NCI-H146 (cell line): Measurements from ENCODE around the gene DNAH12.

Source experiments
- DNase-seq: peaks from one replicate; lab custom pipeline; 2025; lab: John Stamatoyannopoulos, UW

Gene DNAH12, protein sequence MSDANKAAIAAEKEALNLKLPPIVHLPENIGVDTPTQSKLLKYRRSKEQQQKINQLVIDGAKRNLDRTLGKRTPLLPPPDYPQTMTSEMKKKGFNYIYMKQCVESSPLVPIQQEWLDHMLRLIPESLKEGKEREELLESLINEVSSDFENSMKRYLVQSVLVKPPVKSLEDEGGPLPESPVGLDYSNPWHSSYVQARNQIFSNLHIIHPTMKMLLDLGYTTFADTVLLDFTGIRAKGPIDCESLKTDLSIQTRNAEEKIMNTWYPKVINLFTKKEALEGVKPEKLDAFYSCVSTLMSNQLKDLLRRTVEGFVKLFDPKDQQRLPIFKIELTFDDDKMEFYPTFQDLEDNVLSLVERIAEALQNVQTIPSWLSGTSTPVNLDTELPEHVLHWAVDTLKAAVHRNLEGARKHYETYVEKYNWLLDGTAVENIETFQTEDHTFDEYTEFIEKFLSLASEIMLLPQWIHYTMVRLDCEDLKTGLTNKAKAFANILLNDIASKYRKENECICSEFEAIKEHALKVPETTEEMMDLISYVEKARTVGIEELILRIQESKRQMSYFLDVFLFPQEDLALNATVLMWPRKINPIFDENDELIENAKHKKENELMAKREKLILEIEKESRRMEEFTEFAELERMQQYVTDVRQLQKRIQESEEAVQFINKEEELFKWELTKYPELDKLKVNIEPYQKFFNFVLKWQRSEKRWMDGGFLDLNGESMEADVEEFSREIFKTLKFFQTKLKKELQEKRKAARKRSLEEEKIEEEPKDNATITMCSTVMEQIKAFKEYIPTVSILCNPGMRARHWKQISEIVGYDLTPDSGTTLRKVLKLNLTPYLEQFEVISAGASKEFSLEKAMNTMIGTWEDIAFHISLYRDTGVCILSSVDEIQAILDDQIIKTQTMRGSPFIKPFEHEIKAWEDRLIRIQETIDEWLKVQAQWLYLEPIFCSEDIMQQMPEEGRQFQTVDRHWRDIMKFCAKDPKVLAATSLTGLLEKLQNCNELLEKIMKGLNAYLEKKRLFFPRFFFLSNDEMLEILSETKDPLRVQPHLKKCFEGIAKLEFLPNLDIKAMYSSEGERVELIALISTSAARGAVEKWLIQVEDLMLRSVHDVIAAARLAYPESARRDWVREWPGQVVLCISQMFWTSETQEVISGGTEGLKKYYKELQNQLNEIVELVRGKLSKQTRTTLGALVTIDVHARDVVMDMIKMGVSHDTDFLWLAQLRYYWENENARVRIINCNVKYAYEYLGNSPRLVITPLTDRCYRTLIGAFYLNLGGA (N-terminal part only)

DNA sequence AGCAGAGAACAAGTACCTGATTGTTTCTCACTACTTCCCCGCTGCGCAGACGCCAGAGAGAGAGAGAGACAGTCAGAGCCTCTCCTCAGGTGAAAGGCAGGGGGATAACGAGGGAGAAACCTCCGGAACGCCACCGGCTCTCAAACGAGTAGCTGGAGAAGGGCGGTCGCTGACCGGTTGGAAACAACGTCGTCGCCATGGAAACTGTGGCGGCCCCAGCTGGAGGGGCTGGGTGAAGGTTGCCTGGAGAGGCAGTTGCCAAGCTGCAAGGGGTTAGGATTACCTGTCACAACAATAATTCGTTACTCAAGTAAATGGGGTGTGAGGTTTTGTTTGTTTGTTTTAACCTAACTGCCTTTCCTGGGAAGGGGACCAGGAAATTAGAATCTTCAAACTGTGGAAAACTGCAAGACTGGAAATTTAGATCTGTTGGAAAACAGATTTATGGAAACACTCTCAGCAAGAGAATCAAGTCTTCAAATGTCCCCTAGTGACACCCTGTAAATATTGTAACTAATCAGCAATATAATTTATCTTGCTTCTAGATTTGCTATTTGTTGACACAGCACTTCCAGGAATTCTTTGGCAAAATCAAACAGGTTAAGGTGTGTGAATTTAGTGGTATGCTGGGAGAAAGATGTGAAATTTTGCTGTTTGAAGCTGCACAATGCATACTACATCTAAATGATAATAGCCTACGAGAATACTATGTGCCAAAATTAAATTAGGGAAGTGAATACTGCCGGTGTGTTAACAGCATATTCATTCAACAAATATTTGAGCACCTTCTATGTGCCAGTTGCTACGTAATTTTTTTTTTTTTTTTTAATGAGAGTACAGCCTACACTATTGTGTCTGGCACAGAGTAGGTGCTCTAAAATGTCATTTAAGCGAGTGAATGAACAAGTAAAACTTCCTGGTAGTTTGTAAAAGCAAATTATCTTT is at the start of gene DNAH12:
TSS of gene DNAH12 (minus strand) at position 164 of the 945 bp plus-strand sequence. CDS start 1,474 bp downstream, outside the sequence.
- DNase-seq: peak; percentile 83

DNA sequence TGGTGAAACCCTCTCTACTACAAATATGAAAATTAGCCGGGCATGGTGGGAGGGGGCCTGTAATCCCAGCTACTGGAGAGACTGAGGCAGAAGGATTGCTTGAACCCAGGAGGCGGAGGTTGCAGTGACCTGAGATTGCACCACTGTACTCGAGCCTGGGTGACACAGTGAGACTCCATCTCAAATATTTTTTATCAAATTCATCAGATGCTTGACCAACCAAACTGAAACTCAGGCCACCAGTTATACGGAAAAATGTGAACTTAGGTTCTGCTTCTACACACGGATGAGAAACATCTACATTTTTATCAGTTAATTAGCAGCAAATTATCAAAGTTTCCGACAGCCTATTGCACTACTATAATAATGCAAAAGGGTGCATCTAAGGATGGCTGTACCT is 48.2 kb upstream of the DNAH12 start:
- no peak for DNase-seq

DNA sequence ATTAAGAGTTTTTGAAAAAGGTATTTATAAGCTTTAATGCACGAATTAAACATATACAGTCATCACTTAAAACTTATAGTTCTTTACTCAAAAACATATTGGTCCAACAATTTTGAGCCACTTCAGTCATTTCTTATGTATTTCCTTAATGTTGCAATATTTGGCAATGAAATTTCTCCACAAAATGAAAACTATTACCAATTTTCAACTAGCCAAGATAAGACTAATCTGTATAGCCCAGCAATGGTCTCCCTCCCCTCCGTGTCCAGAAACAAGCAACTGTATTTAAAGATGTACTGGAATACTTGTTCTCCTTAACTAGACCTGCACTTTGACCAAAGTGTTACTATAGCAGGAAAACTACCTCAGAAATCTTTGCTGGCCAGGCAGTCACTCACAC is 43.8 kb upstream of the DNAH12 start:
- no peak for DNase-seq

DNA sequence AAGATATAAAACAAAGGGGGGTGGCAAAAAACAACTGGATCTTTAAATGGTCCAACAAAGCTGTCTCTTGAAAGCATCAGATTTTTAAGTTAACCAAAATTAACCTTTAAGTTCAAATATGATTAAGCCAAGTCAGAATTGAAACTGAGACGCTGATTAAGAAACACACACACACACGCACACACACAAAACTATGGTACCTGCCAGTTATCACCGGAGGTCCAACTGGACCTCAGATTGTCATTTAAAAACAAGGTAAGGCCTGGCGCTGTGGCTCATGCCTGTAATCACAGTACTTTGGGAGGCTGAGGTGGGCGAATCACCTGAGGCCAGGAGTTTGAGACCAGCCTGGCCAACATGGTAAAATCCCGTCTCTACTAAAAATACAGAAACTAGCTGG is 42.6 kb upstream of the DNAH12 start:
- no peak for DNase-seq

DNA sequence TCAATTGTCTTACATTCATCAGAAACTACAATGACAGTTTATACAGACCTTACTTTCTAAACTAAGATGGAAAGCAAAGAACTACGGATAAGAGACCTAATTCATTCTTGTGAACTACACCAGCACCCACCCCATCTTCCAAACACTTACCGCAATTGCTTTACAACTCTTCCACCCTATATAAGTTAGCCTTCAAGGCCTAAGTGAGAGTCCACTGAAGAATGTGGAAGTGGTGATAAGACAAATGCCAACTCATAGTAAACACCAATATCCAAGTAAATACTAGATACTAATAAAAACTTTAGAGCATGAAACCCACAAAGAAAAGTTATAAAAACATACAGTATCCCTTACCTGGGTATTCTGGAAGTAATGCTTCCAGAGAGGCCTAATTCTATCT is 39.4 kb upstream of the DNAH12 start:
- no peak for DNase-seq

DNA sequence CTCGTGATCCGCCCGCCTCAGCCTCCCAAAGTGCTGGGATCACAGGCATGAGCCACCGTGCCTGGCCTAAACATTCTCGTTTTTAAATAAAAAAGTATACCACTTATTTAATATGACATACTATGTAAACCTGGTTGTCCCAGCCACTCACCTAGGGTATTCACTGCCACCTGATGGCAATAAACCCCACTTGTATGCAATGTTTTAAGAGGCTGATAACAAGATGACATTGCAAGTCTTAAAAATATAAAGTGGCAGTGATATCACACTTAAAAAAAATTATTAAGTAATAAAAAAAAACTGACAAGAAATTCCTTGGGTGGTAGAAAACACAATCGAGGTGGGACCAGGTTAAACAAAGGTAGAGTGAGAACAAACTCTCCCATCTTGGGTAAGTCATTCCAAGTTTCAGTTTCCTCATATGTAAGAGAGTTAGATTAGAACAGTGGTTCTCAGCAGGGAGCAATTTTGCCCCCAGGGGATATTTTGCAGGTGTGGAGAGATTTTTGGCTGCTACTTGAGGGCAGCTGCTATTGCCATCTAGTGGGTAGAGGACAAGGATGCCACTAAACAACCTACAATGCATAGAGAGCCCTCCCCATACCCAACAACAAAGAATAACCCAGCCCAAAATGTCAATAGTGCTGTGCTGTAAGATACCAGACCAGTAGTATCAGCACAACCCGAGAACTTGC is 38.5 kb upstream of the DNAH12 start:
- peak; percentile 64 for DNase-seq

DNA sequence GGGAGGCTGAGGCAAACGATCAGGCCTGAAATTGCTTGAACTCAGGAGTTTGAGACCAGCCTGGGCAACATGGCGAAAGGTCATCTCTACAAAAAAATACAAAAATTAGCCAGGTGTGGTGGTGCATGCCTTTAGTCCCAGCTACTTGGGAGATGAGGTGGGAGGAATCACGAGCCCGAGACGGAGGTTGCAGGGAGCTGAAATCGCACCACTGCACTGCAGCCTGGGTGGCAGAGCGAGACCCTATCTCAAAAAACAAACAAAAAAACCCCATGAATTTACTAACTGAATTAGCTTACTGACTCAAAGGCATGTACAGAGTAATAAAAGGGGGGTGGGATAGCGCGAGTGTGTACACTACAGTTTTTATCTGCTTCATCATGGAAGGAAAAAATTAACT is 33.7 kb upstream of the DNAH12 start:
- no peak for DNase-seq

DNA sequence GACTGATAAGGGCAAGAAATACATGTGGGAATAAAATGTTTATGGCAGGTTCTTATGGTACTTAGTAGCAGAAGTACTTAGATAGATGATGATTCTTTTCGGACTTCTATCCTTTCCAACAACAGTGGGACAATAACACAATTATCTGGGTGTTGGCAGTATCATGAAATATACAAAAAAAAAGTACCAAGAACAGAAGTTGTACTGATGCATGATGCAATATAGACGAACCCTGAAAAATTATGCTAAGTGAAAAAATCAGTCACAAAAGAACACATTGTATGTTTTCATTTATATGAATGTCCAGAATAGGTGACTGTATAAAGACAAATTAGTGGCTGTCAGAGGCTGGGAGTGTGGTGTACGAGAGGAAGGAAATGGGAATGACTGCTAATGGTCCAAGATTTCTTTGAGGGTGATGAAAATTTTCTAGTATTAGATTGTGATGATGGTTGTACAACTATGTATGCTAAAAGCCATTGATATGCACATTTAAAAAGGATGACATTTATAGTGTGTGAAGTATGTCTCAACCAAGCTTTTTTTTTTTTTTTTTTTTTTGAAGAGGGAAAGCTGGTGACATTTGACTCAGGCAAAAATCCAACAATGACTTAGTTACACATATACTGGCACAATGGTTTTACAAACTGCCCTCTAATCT is 32.0 kb upstream of the DNAH12 start:
- no peak for DNase-seq

DNA sequence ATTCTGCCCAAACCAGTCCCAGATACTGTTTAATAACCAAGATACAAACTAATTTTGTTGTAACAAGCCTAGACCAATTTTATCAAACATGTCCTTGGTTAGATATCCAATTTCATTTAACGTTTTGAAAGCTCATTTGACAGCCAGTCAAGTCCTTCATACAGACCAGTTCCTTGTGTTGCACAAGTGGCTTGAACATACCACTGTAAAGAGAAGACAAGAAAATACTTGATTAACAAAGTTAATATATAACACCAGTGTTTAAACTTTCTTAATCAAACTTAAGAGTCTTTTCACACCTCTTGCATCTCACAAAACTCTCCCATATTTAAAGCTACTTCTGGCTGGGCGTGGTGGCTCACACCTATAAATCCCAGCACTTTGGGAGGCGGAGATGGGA is 28.0 kb upstream of the DNAH12 start:
- DNase-seq: no peak

DNA sequence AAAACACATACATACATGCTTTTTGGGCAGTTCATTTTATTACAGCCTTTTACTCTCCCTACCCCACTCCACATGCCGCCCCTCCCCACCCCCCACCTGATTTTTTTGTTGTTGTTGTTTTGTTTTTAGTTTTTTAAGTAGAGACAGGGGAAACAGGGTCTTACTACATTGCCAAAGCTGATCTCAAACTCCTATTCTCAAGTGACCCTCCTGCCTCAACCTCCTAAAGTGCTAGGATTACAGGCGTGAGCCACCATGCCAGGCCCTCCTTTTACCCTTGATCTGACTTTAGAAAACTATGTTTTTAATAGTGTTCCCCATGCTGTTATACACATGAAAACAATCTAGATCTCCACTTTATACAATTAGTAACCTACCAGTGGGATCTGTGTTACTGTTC is 26.7 kb upstream of the DNAH12 start:
- no peak for DNase-seq

DNA sequence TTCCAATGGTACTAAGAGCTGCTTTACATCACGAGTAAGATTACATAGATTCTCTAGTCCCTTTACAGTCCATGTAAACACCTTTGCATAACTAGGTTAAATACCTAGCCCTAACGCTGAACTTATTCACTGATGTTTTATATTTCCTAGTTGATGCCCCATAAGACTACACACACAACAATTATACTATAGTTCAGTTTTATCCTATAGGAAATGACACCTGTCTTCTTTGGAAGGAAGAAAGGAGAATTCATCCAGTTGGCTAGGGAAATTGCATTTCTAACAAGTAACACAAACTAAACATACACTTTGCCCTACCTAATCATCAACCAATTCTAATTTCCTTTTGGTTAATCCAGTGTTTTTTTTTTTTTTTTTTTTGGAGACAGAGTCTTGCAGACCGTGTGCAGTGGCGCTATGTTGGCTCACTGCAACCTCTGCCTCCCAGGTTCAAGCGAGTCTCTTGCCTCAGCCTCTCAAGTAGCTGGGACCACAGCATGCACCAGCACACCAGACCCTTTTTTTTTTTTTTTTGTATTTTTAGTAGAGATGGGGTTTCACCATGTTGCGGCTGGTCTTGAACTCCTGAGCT is 25.8 kb upstream of the DNAH12 start:
- no peak for DNase-seq

DNA sequence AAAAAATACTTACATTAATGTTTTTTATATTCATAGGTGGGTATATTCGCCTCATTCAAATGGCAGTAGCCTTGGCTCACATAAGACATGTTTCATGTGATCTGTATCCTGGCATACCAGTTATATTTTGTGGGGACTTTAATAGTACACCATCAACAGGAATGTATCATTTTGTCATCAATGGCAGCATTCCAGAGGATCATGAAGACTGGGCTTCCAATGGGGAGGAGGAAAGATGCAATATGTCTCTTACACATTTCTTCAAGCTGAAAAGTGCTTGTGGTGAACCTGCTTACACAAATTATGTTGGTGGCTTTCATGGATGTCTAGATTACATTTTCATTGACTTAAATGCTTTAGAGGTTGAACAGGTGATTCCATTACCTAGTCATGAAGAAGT is 15.4 kb upstream of the DNAH12 start:
- no peak for DNase-seq

DNA sequence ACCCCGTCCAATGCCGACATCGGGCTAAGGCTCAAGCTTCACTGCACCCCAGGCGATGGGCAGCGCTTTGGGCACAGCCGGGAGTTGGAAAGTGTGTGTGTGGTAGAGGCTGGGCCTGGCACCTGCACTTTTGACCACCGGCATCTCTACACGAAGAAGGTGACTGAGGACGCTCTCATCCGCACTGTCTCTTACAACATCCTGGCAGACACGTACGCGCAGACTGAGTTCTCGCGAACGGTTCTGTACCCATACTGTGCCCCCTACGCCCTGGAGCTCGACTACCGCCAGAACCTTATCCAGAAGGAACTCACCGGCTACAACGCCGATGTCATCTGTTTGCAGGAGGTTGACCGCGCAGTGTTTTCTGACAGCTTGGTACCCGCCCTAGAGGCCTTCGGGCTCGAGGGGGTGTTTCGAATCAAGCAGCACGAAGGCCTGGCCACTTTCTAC is 13.0 kb upstream of the DNAH12 start:
- peak; percentile 1 for DNase-seq

DNA sequence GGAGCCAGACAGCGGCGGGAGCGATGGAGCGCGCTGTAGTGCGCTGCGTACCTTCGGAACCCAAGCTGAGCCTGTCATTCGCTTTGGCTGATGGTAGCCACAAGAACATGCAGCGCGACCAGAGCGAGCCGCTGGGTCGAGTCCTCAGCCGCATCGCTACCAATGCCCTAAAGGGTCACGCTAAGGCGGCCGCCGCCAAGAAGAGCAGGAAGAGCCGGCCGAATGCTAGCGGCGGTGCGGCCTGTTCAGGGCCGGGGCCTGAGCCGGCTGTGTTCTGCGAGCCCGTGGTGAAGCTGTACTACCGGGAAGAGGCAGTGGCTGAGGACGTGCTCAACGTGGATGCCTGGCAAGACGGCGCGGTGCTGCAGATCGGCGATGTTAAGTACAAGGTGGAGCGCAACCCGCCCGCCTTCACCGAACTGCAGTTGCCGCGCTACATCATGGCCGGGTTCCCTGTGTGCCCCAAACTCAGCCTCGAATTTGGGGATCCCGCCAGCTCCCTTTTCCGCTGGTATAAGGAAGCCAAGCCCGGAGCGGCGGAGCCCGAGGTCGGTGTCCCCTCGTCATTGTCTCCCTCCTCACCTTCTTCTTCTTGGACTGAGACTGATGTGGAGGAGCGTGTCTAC is 12.4 kb upstream of the DNAH12 start:
- DNase-seq: peak; percentile 47

DNA sequence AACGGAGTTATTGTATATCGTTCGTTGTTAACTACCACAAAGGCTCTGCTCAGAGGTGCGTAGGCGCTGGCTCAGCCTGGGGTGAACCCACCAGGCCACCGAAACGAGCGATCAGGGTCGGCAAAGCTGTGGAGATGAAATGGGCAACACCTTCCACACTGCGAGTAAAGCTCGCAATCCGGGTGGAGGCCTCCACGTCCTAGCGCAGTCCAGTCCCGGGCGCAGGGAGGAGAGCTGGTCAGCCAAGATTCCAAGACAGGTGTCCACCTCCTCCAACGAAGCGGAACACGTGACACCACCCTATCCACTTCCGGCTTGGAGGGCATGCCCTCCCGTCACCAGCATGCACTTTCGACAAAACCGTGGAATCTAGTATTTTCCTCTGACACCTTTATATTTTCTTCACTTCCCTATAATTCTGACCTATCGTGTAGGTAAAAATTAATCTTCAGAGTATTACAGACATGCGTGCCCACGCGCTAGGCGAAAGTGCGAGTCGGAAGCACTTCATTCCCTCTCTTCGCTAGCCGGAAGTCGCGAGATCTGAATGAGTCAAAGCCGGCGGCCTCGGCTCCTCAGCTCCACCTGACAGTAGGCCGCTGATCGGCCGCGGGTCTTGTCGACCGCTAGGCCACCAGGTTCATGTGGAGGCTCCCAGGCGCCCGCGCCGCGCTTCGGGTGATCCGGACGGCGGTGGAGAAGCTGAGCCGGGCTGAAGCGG is 11.8 kb upstream of the DNAH12 start, which contains the start of gene PDE12:
TSS of gene PDE12 (plus strand) at position 537 of the 721 bp plus-strand sequence. CDS start at position 643, 106 bp downstream.
- peak; percentile 87 for DNase-seq

DNA sequence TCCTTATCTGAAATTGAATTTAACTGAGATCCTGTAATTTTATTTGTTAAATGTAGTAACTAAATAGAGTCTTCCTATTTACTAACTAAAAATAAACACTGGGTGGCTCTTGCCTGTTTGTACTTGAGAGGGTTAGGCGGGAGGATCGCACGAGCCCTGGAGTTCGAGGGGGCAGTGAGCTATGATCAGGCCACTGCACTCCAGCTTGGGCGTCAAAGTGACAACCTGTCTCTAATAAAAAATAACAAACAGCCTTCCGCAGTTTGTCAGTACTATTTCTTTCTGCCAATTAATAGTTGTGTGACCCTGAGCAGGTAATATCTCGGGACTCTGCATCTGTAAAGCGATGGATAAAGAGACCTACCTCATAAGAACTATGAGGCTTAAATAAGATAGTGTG is 11.2 kb upstream of the DNAH12 start:
- DNase-seq: peak; percentile 12

DNA sequence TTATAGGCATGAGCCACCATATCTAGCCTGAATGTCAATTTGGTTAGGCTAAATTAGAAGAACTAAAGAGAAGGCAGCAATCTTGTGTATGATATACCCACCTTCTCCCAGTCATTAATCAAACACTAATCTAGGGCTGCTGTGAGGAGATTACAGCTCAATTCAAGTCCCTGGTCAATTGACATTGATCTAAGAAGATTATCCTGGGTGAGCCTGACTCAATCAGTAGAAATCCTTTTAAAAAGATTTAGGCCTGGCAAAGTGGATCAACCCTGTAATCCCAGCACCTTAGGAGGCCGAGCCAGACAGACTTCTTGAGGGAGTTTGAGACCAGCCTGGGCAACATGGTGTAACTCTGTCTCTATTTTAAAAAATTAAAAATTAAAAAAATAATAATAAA is 2.5 kb upstream of the DNAH12 start:
- no peak for DNase-seq

DNA sequence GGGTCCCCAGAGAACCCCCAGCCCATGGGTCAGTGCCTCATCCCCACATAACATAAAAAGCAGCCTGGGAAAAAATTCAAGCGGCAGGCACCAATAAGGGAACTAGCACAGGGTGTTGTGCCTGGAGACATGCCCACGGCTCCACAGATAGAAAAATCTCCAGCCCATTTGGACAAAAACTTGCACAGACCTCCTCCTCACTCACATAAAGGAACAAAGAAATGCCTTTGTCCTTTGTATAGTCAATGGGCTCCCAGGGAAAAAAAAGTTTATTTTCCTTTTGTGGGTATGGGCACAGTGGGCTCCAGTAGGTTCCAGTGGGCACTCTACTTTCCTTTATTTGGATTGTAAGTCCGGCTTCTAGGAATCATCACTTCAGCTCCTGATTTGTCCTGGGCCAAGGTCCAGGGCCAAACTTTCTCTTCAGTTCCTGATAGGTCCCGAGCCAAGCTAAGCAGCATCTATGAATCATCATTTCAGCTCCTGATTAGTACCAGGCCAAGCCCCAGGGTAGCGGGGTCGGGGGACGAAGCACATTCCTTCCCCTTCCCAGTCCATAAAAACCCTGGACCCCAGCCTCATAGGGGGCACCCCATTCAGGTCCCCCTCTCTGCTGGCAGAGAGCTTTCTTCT is 1.6 kb upstream of the DNAH12 start:
- no peak for DNase-seq
